Loucy (cell line): ENCODE results near the gene C12orf57.

Experiments
- EZH2phosphoT487 ChIP-seq: fragments of 200-600 bp; IDR thresholded peaks from 2 replicates; pipeline ENCODE4 v1.6.1; 2018; ENCODE audit warnings: antibody characterized with exemption, mild to moderate bottlenecking, moderate library complexity, borderline replicate concordance
- TF ChIP-seq, protein P1 (sequence below): fragments of 200-600 bp; sonication (generic); conservative IDR thresholded peaks from 2 replicates; pipeline ENCODE4 v1.5.1; 2014; ENCODE audit warnings: mild to moderate bottlenecking, antibody characterized with exemption, low read length

DNA sequence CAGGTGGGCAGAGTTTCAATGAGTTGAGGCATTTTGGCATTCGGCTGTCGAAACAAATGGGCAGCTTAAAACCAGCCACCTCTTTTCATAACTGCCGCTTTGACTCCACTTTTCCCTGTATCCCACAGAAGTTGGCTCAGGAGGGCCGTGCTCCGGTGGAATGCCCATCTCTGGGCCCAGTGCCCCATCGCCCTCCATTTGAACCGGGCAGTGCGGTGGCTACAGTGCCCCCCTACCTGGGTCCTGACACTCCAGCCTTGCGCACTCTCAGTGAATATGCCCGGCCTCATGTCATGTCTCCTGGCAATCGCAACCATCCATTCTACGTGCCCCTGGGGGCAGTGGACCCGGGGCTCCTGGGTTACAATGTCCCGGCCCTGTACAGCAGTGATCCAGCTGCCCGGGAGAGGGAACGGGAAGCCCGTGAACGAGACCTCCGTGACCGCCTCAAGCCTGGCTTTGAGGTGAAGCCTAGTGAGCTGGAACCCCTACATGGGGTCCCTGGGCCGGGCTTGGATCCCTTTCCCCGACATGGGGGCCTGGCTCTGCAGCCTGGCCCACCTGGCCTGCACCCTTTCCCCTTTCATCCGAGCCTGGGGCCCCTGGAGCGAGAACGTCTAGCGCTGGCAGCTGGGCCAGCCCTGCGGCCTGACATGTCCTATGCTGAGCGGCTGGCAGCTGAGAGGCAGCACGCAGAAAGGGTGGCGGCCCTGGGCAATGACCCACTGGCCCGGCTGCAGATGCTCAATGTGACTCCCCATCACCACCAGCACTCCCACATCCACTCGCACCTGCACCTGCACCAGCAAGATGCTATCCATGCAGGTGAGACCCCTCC, 5.2 kb upstream of the C12orf57 start:
- TF ChIP-seq, protein P1, sequence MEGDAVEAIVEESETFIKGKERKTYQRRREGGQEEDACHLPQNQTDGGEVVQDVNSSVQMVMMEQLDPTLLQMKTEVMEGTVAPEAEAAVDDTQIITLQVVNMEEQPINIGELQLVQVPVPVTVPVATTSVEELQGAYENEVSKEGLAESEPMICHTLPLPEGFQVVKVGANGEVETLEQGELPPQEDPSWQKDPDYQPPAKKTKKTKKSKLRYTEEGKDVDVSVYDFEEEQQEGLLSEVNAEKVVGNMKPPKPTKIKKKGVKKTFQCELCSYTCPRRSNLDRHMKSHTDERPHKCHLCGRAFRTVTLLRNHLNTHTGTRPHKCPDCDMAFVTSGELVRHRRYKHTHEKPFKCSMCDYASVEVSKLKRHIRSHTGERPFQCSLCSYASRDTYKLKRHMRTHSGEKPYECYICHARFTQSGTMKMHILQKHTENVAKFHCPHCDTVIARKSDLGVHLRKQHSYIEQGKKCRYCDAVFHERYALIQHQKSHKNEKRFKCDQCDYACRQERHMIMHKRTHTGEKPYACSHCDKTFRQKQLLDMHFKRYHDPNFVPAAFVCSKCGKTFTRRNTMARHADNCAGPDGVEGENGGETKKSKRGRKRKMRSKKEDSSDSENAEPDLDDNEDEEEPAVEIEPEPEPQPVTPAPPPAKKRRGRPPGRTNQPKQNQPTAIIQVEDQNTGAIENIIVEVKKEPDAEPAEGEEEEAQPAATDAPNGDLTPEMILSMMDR = no peak; the same call in 1 of the 2 replicates
- no peak for TF ChIP-seq EZH2phosphoT487
